Left lobe of liver (tissue), 2 donors: Measurements from ENCODE around the gene TMEM273. TPM values are rescaled to one million over a fixed set of nuclear protein-coding genes. Genes with fewer than 3 reads are reported as not detected.
"Not testable (repeated sequence)": the region's sequence is repeated elsewhere in the genome, so short reads cannot be mapped to it uniquely, and the experiment has no call there.

Experiments
- ATAC-seq: fragments of 200-7000 bp; cut with Tn5 transposase; one replicate; pipeline ENCODE4 v1.9.1; 2020; ENCODE audit warnings: mild to moderate bottlenecking, moderate library complexity
- DNase-seq: peaks from one replicate; pipeline ENCODE4 v3.0.0-alpha.2; 2020; ENCODE audit warnings: low spot score
- total RNA-seq: library from RNA; stranded (reverse); gene quantifications from one replicate; pipeline ENCODE4 v1.2.1, GENCODE V29; 2021
- donor health status: DM: no; HTN: no; CAD: no; lungs with moderate emphysema.
- donor health status: DM: no; HTN: yes; CAD: no.

The TMEM273 gene
- total RNA-seq, 1 donor from 2014 or later, result 1.9 TPM

GRCh38 chr10:49207113-49207512, 18.9 kb upstream of the TMEM273 start:
- ATAC-seq, result no peak
- no peak for DNase-seq

- ATAC-seq, result no peak
Measured at GRCh38 chr10:49205206-49205605, 17.0 kb upstream of the TMEM273 start.

GRCh38 chr10:49204119-49204518, 15.9 kb upstream of the TMEM273 start:
- ATAC-seq (no peak), DNase-seq (no peak)

More at GRCh38 chr10:49205206-49205605, 17.0 kb upstream of the TMEM273 start:
- DNase-seq, result no peak

GRCh38 chr10:49202266-49202665, 14.1 kb upstream of the TMEM273 start:
- no peak for ATAC-seq
- no peak for DNase-seq

- DNase-seq, result no peak
Measured at GRCh38 chr10:49200854-49201253, 12.7 kb upstream of the TMEM273 start.

GRCh38 chr10:49197171-49197570, 9.0 kb upstream of the TMEM273 start:
- DNase-seq, result no peak

More at GRCh38 chr10:49200854-49201253, 12.7 kb upstream of the TMEM273 start:
- ATAC-seq, result no peak

GRCh38 chr10:49195864-49196263, 7.7 kb upstream of the TMEM273 start:
- DNase-seq, ATAC-seq: not testable (repeated sequence)

More at GRCh38 chr10:49197171-49197570, 9.0 kb upstream of the TMEM273 start:
- no peak for ATAC-seq

GRCh38 chr10:49194212-49194920, 6.2 kb upstream of the TMEM273 start:
- no peak for DNase-seq
- no peak for ATAC-seq

GRCh38 chr10:49191349-49191748, 3.2 kb upstream of the TMEM273 start:
- DNase-seq (no peak), ATAC-seq (no peak)

GRCh38 chr10:49189422-49189821, 1.2 kb upstream of the TMEM273 start:
- ATAC-seq (no peak), DNase-seq (no peak)

GRCh38 chr10:49187044-49187484, 1.1 kb downstream of the TMEM273 start:
- ATAC-seq (no peak), DNase-seq (no peak)

GRCh38 chr10:49186613-49187012, 1.6 kb downstream of the TMEM273 start:
- ATAC-seq, result no peak

GRCh38 chr10:49185213-49185612, 3.0 kb downstream of the TMEM273 start:
- DNase-seq (no peak), ATAC-seq (no peak)

More at GRCh38 chr10:49186613-49187012, 1.6 kb downstream of the TMEM273 start:
- DNase-seq, result no peak

- no peak for ATAC-seq
- DNase-seq, result no peak
Measured at GRCh38 chr10:49184642-49185111, 3.5 kb downstream of the TMEM273 start.

GRCh38 chr10:49183596-49184542, 4.3 kb downstream of the TMEM273 start:
- no peak for DNase-seq

GRCh38 chr10:49182776-49183175, 5.4 kb downstream of the TMEM273 start:
- ATAC-seq (no peak), DNase-seq (no peak)

More at GRCh38 chr10:49183596-49184542, 4.3 kb downstream of the TMEM273 start:
- ATAC-seq, result peak; percentile 26

- no peak for ATAC-seq
- no peak for DNase-seq
Measured at GRCh38 chr10:49180444-49180860, 7.7 kb downstream of the TMEM273 start.

GRCh38 chr10:49179699-49180443, 8.3 kb downstream of the TMEM273 start:
- DNase-seq (no peak), ATAC-seq (no peak)

GRCh38 chr10:49178489-49179471, 9.4 kb downstream of the TMEM273 start:
- ATAC-seq (no peak), DNase-seq (no peak)
